Keratinocyte (primary cell): ENCODE measurements around the gene BHLHE23.

Source experiments
- CTCF ChIP-seq, 3 experiments: IDR thresholded peaks in 1 of 3; conservative IDR thresholded peaks in 1 of 3; optimal IDR thresholded peaks in 1 of 3; 2 replicates in 2 of 3; 3 replicates in 1 of 3; pipeline versions ENCODE3 to v1.5.1; 2011; ENCODE audit warnings: low read length in 3 of 3, mild to moderate bottlenecking in 3 of 3, moderate library complexity in 2 of 3, control low read depth in 1 of 3, inconsistent platforms in 1 of 3; ENCODE audit not compliant: insufficient read depth in 2 of 3; ENCODE audit errors: extremely low read depth in 1 of 3
- EZH2 ChIP-seq: IDR thresholded peaks from one replicate; pipeline ENCODE4 v1.6.1; 2012; ENCODE audit warnings: inconsistent platforms, mild to moderate bottlenecking, low read length, moderate library complexity

GRCh38 chr20:62957136-62958117 lies 49.3 kb downstream of the BHLHE23 start:
- no peak for TF ChIP-seq CTCF (optimal IDR thresholded peaks at IDR 0.05 in 1 of 3, IDR thresholded peaks at IDR 0.05 in 1 of 3, conservative IDR thresholded peaks at IDR 0.05 in 1 of 3; ENCODE audit: extremely low read depth in 1 of 3, insufficient read depth in 2 of 3, low read length in 3 of 3)
- no peak for TF ChIP-seq EZH2
